Osteoblast (primary cell): ENCODE measurements around the gene ARMC10. TPM values are rescaled to one million over a fixed set of nuclear protein-coding genes. Genes with fewer than 3 reads are reported as not detected.
A peak's percentile ranks its signal among the peaks of the same experiment; 100 is the strongest.

ENCODE experiments used
- DNase-seq: peaks from one replicate; pipeline ENCODE4 v3.0.0; 2011; ENCODE audit warnings: low spot score, mixed read lengths; ENCODE audit not compliant: insufficient read length; ENCODE audit errors: missing footprints
- H2AFZ ChIP-seq: 2 replicates; pipeline ENCODE4 v1.6.0; 2011; ENCODE audit warnings: mild to moderate bottlenecking, low read length
- H3K27ac ChIP-seq: 2 replicates; pipeline ENCODE4 v1.5.1; 2011; ENCODE audit warnings: mild to moderate bottlenecking, low read depth, low read length, moderate library complexity
- H3K27me3 ChIP-seq: 2 replicates; pipeline ENCODE4 v1.6.0; 2012; ENCODE audit warnings: mild to moderate bottlenecking, control low read depth, inconsistent platforms, low read length, moderate library complexity; ENCODE audit not compliant: insufficient read depth
- H3K36me3 ChIP-seq: 2 replicates; pipeline ENCODE4 v1.5.1; 2011; ENCODE audit warnings: mild to moderate bottlenecking, low read length, control low read depth, moderate library complexity; ENCODE audit not compliant: insufficient read depth
- H3K4me1 ChIP-seq: 2 replicates; pipeline ENCODE4 v1.5.1; 2011; ENCODE audit warnings: mild to moderate bottlenecking, low read length, control low read depth, moderate library complexity; ENCODE audit not compliant: insufficient read depth
- H3K4me2 ChIP-seq: 2 replicates; pipeline ENCODE4 v1.6.0; 2011; ENCODE audit warnings: mild to moderate bottlenecking, low read length; ENCODE audit not compliant: insufficient read depth
- H3K4me3 ChIP-seq: fragments of 200-600 bp; sonication (generic); 3 replicates; pipeline ENCODE4 v1.5.1; 2012; ENCODE audit warnings: mild to moderate bottlenecking, low read length, inconsistent platforms; ENCODE audit not compliant: insufficient read depth
- H3K79me2 ChIP-seq: 2 replicates; pipeline ENCODE4 v1.6.0; 2012; ENCODE audit warnings: mild to moderate bottlenecking, low read length, control low read depth, inconsistent platforms; ENCODE audit not compliant: insufficient read depth
- H3K9me3 ChIP-seq: 2 replicates; pipeline ENCODE4 v1.5.1; 2011; ENCODE audit warnings: low read depth, low read length, control low read depth
- H4K20me1 ChIP-seq: 2 replicates; pipeline ENCODE4 v1.6.0; 2012; ENCODE audit warnings: mild to moderate bottlenecking, low read length, control low read depth; ENCODE audit not compliant: insufficient read depth
- CTCF ChIP-seq: IDR thresholded peaks from 2 replicates; pipeline ENCODE4 v1.5.1; 2011; ENCODE audit warnings: mild to moderate bottlenecking, low read depth, low read length, moderate library complexity; ENCODE audit errors: extremely low read depth
- total RNA-seq: library from RNA; depleted of rRNA; stranded (reverse); fragments of >200 nt; gene quantifications from 2 replicates; pipeline ENCODE4 v1.2.3, GENCODE V29; 2012

Gene ARMC10
- total RNA-seq, 1 donor = 34.4 TPM

- Histone ChIP-seq H3K9me3 (no peaks in the 10 kb centered on the region), H3K4me3 (no peak overlapping the region), H2AFZ (no peak overlapping the region), H3K4me1 (no peaks in the 10 kb centered on the region), H4K20me1 (no peaks in the 10 kb centered on the region), H3K27me3 (no peaks in the 10 kb centered on the region), H3K36me3 (no peaks in the 10 kb centered on the region), H3K27ac (no peak overlapping the region), H3K4me2 (no peak overlapping the region), H3K79me2 (no peaks in the 10 kb centered on the region)
- no peak for TF ChIP-seq CTCF
- no peak for DNase-seq
These were observed 16.8 kb upstream of the ARMC10 start for GRCh38 chr7:103058122-103058521.

DNA sequence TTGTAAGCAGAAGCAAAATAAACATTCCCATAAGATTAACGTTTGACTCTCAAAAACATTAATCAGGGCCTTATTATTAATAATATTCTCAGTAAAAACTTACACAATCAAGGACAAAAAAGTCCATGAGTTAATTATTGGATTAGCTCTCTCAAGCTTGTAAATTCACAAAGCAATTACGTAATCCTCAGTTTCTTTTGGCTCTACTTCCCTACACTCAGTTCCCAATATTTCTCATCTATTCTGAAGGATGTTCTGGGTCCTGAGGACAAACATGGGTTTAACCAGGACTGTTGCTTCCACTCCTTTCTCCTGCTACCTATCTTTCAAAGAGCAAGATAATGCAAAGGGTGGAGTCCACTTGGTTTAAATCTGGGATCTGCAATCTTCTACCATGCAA lies 15.5 kb upstream of the ARMC10 start:
- no peak for DNase-seq
- no peaks in the 10 kb centered on the region for H3K9me3 ChIP-seq

GRCh38 chr7:103063895-103064294 lies 11.0 kb upstream of the ARMC10 start:
- no peak overlapping the region for H3K4me2 ChIP-seq
- H3K4me1 ChIP-seq = no peaks in the 10 kb centered on the region
- no peak for TF ChIP-seq CTCF
- no peaks in the 10 kb centered on the region for H3K36me3 ChIP-seq
- no peak for DNase-seq
- H2AFZ ChIP-seq = no peak overlapping the region
- no peaks in the 10 kb centered on the region for H3K79me2 ChIP-seq
- no peaks in the 10 kb centered on the region for H4K20me1 ChIP-seq
- no peak overlapping the region for H3K4me3 ChIP-seq
- H3K9me3 ChIP-seq = no peaks in the 10 kb centered on the region
- H3K27me3 ChIP-seq = no peaks in the 10 kb centered on the region
- no peak overlapping the region for H3K27ac ChIP-seq

More for the DNA sequence above, 15.5 kb upstream of the ARMC10 start:
- no peak overlapping the region for H3K4me3 ChIP-seq
- no peak overlapping the region for H2AFZ ChIP-seq
- no peaks in the 10 kb centered on the region for H3K36me3 ChIP-seq
- H3K79me2 ChIP-seq = no peaks in the 10 kb centered on the region
- TF ChIP-seq CTCF = no peak
- no peak overlapping the region for H3K27ac ChIP-seq
- H3K4me1 ChIP-seq = no peaks in the 10 kb centered on the region
- no peaks in the 10 kb centered on the region for H3K27me3 ChIP-seq
- H4K20me1 ChIP-seq = no peaks in the 10 kb centered on the region
- H3K4me2 ChIP-seq = no peak overlapping the region

- Histone ChIP-seq H3K79me2 (no peaks in the 10 kb centered on the region), H3K4me1 (no peaks in the 10 kb centered on the region), H3K9me3 (no peaks in the 10 kb centered on the region), H2AFZ (no peak overlapping the region), H3K27ac (no peak overlapping the region), H3K27me3 (no peaks in the 10 kb centered on the region), H3K36me3 (no peaks in the 10 kb centered on the region), H3K4me2 (no peak overlapping the region), H3K4me3 (no peak overlapping the region), H4K20me1 (no peaks in the 10 kb centered on the region)
- peak; percentile 62 for TF ChIP-seq CTCF
- no peak for DNase-seq
These were observed 9.3 kb upstream of the ARMC10 start for GRCh38 chr7:103065667-103066066.
